Activated CD4-positive, CD25-positive, alpha-beta regulatory T cell treated with anti-CD3 and anti-CD28 coated beads, Interleukin-2, amount 50 U/mL, for 72 hours (primary cell): ENCODE measurements around the gene LSM14A.
"Not testable (repeated sequence)": the region's sequence is repeated elsewhere in the genome, so short reads cannot be mapped to it uniquely, and the experiment has no call there.

ENCODE experiments used
- DNase-seq: peaks from one replicate; pipeline ENCODE4 v3.0.0; 2021

The LSM14A gene

DNA sequence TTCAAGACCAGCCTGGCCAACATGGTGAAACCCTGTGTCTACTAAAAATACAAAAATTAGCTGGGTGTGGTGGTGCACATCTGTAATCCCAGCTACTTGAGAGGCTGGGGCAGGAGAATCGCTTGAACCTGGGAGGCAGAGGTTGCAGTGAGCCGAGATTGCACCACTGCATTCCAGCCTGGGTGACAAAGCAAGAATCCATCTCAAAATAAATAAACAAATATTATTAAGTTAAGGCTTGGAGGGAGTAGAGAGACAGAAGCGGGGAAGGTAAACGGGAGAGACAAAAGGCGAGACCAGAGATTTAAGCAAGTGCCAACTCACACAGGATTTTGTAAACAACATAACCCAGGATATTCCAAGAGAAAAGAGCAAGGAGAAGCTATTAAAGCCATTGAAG is 12.8 kb upstream of the LSM14A start:
- DNase-seq, result not testable (repeated sequence)

DNA sequence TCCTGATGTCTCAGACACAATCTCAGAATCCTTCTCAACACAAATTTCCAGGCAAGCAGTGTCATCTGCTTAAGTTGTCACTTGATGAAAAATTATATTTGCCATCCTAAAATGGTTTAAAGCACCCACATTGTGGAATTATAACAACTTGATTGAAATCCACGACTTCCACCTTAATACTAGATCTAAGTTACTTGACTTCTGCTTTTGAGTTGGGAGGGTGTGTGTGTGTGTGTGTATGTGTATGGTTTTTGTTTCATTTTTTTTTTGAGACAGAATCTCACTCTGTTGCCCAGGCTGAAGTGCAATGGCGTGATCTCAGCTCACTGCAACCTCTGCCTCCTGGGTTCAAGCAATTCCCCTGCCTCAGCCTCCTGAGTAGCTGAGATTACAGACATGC is 10.4 kb upstream of the LSM14A start:
- not testable (repeated sequence) for DNase-seq

DNA sequence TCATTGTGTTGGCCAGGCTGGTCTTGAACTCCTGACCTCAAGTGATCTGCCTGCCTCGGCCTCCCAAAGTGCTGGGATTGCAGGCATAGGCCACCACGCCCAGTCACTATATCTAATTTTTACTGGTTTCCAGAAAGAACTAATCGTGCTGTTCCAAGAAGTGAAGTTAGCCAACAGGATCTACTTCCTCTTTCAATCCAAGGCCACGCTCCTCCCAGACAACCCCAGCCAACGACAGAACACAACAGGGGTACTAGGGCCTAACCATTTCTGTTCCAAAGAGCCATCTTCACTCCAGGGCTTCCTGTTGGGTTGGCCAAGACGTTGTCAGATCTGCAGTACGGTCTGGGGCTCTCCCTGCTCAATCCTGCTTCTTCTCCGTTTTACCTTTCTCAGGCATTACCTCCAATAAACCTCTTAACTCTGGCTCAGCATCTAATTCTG is 7.0 kb upstream of the LSM14A start:
- no peak for DNase-seq

DNA sequence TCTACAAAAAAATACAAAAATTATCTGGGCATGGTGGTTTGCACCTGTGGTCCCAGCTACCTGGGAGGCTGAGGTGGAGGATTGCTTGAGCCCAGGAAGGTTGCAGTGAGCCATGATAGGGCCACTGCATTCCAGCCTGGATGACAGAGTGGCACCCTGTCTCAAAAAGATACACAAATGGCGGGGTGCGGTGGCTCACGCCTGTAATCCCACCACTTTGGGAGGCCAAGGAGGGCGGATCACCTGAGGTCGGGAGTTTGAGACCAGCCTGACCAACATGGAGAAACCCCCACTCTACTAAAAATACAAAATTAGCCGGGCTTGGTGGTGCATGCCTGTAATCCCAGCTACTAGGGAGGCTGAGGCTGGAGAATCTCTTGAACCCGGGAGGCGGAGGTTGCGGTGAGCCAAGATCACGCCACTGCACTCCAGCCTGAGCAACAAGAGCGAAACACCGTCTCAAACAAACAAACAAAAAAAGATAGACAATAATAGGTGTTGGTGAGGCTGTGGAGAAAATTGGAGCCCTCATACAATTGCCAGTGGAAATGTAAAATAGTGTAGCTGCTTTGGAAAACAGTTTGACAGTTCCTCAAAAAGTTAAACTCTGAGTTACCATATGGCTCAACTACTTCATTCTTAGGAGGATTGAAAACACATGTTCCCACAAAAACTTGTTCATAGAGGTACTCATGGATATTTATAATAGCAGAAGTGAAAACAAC is 2.7 kb upstream of the LSM14A start:
- DNase-seq, result not testable (repeated sequence)

GRCh38 chr19:34171539-34171876 is 796 bp upstream of the LSM14A start:
- no peak for DNase-seq

DNA sequence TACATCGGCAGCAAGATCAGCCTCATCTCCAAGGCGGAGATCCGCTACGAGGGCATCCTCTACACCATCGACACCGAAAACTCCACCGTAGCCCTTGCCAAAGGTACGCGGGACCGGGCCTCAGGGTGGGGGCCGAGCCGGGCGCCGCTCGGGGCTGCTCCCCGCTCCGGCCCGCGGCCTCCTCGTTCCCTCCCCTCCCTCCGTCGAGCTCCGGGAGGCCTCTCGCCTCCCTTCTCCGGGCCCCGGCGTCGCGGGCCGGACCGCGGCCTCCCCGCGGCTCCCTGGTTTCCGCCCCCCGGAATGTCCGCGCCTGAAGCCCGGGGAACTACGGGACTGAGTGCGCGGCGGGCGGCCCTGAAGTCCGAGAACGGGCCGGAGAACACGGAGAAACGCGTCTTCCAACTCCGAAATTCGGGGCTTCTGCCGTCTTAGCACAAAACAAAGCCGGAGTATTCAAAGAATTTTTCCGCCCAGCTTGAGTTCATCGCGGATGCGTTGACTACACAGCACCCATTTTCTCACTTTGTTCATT is 423 bp downstream of the LSM14A start:
- peak; percentile 64 for DNase-seq

GRCh38 chr19:34173193-34173956 is 1.1 kb downstream of the LSM14A start:
- peak; percentile 41 for DNase-seq

DNA sequence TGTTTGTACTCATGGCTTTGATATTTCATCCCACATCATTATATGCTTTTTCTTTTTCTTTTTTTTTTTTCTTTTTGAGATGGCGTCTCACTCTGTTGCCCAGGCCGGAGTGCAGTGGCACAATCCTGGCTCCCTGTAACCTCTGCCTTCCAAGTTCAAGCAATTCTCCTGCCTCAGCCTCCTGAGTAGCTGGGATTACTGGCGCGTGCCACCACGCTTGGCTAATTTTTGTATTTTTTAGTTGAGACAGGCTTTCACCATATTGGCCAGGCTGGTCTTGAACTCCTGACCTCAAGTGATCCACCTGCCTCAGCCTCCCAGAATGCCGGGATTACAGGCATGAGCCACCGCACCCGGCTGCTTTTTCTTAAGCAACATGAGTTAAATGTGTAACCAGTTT is 2.9 kb downstream of the LSM14A start:
- DNase-seq, result not testable (repeated sequence)

DNA sequence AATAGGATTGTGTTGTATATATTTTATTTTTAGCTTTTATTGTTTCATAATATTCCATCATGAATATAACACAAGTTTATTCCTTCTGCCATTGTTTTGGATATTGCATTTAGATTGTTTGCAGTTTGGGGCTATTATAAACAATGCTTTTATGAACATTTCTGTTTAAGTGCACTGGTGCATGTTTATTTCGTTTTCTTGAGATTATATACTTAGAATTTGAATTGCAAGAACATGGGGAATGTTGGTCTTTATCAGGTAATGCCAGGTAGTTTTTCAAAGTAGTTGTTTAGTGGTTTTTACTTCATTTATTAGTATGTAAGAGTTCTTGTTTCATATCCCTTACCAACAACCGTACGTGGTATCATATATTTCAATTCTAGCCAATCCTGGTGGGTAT is 4.3 kb downstream of the LSM14A start:
- no peak for DNase-seq

- no peak for DNase-seq
These were observed 5.9 kb downstream of the LSM14A start for GRCh38 chr19:34178274-34178610.

- DNase-seq, result no peak
These were observed 6.8 kb downstream of the LSM14A start for GRCh38 chr19:34179066-34179465.

GRCh38 chr19:34180273-34180672 is 8.0 kb downstream of the LSM14A start:
- DNase-seq, result no peak

GRCh38 chr19:34180709-34181108 is 8.4 kb downstream of the LSM14A start:
- no peak for DNase-seq

DNA sequence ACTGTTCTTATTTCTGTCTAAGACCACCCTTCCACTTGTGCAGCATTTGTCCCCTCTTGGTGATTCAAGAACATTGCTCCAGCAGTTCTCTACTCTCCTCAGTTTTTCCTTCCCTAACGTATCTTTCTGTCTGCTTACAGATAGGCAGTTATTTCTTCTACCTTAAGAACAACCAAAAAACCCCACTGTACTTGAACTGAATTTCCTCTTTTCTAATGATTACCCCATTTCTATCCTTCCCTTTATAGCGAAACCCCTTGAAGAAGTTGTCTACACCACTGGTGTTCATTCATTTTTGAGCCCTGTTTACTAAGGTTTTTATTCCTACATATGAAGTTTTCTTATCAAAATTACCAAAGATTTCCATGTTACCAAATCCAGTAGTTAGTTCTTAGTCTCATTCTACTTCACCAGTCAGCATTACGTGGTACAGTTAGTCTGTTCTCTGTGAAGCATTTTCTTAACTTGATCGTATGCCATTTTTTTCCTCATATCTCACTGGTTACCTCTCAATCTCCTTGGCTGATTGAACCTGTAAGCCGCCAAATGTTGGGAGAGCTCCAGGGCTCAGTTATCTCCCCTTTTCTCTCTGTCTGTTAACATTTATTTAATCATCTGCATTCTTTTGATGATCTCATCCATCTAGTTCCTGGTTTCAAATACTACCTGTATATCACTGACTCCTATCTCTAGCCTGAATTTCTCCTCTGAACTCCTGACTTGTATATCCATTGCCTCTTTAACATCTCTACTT is 9.0 kb downstream of the LSM14A start:
- no peak for DNase-seq

GRCh38 chr19:34182125-34182524 is 9.8 kb downstream of the LSM14A start:
- DNase-seq, result no peak

DNA sequence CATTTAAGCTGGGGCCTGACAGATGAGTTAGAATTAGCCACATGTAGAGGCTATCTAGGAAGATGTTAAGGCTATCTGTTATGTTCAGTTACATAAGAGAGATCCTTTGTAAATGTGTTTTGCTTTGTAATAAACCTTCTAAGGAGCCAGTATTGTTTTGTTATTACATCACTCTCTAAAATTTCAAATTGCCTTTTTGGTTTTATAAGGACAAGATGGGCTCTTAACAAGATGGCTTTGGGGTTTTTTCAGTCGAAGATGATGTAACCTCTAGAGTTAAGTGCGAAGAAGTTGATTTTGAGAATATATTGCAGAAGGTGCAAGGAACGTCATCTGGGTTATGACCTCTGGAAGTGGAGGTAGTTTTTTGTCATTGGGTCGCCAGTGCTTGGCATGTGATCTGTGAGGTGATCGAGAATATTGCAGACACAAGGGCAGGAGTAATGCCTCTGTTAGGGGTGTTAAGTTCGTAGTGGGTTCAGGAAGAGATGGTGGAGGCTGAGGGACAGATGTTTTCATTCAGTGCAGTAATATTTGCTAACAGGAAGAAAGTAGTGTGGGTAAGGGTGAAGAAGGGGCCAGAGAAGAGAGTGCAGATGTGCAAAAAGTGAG is 12.7 kb downstream of the LSM14A start:
- no peak for DNase-seq

DNA sequence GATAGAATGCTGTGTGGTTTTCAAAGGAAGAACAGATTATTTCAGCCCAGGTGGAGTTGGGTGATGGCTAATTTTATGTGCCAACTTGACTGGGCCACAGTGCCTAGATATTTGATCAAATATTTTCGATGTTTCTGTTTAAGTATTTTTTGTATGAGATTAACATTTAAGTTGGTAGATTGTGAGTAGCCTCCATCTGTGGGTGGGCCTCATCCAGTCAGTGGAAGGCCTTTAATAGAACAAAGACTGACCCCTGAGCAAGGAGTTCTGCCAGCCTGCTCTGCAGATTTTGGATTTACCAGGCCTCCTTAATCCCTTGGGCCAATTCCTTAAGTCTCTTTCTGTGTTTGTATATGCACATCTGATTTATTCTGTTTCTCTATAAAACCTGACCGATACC is 13.9 kb downstream of the LSM14A start:
- no peak for DNase-seq

DNA sequence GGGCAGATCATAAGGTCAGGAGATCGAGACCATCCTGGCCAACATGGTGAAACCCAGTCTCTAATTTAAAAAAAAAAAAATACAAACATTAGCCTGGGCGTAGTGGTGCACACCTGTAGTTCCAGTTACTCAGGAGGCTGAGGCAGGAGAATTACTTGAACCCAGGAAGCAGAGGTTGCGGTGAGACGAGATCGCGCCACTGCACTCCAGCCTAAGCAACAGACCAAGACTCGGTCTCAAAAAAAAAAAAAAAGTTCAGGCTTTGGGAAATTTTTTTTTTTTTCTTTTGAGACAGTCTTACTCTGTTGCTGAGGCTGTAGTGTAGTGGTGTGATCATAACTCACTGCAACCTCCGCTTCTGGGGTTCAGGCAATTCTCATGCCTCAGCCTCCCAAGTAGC is 14.7 kb downstream of the LSM14A start:
- DNase-seq, result no peak

GRCh38 chr19:34188408-34188807 is 16.1 kb downstream of the LSM14A start:
- DNase-seq, result no peak

- DNase-seq, result no peak
These were observed 17.1 kb downstream of the LSM14A start for GRCh38 chr19:34189199-34189916.

GRCh38 chr19:34189917-34190425 is 17.7 kb downstream of the LSM14A start:
- DNase-seq, result no peak

- no peak for DNase-seq
These were observed 19.2 kb downstream of the LSM14A start for GRCh38 chr19:34191355-34191962.
